ENCODE data around the gene SRSF6. TPM values are rescaled to one million over a fixed set of nuclear protein-coding genes. Genes with fewer than 3 reads are reported as not detected.
"Not testable (repeated sequence)": the region's sequence is repeated elsewhere in the genome, so short reads cannot be mapped to it uniquely, and the experiment has no call there.

SRSF6 gene
- 186 TPM for polyA plus RNA-seq (2013, experiment 1 of 4)
- 271 TPM for polyA plus RNA-seq (2013, experiment 2 of 4)
- polyA plus RNA-seq (2013, experiment 3 of 4) = 165 TPM
- 177 TPM for polyA plus RNA-seq (2013, experiment 4 of 4)

GRCh38 chr20:43457640-43458421 lies at the start of gene SRSF6:
Gene SRSF6, plus strand, starts transcription at chr20:43457896. Its CDS starts 138 bp downstream, at chr20:43458034.
- Histone ChIP-seq H3K4me1 (ENCODE audit: control insufficient read depth, insufficient read depth, low read length) (peaks cover 5% of the 10 kb centered on the region), H3K36me3 (ENCODE audit: control insufficient read depth, insufficient read depth, low read length) (peaks cover 21% of the 10 kb centered on the region), H3K9me3 (ENCODE audit: control insufficient read depth, low read length) (no peaks in the 10 kb centered on the region), H3K27me3 (ENCODE audit: control insufficient read depth, insufficient read depth, low read length, poor library complexity, severe bottlenecking) (no peaks in the 10 kb centered on the region), H3K4me3 (ENCODE audit: insufficient read depth, low read depth, low read length) (peak within 1 kb of the TSS; percentile 99), H3K27ac (ENCODE audit: insufficient read depth, low read depth, low read length, poor library complexity, severe bottlenecking) (peak within 1 kb of the TSS; percentile 99)
- WGBS, 2 experiments = 0% methylated on average over 101 of the region's 101 CpGs

- Histone ChIP-seq H3K4me1 (ENCODE audit: control insufficient read depth, insufficient read depth, low read length) (no peaks in the 10 kb centered on the region), H3K27me3 (ENCODE audit: control insufficient read depth, insufficient read depth, low read length, poor library complexity, severe bottlenecking) (peaks cover 6% of the 10 kb centered on the region), H3K36me3 (ENCODE audit: control insufficient read depth, insufficient read depth, low read length) (no peaks in the 10 kb centered on the region), H3K27ac (ENCODE audit: insufficient read depth, low read depth, low read length, poor library complexity, severe bottlenecking) (no peak overlapping the region), H3K9me3 (ENCODE audit: control insufficient read depth, low read length) (no peaks in the 10 kb centered on the region), H3K4me3 (ENCODE audit: insufficient read depth, low read depth, low read length) (no peak overlapping the region)
- WGBS, 2 experiments = 27% methylated on average over 11 of the region's 11 CpGs
These were observed 48.7 kb upstream of the SRSF6 start for GRCh38 chr20:43408848-43409576.

- no peak overlapping the region for H3K4me3 ChIP-seq (ENCODE audit: insufficient read depth, low read depth, low read length)
- 62 to 78% methylated on average over 2 of the region's 2 CpGs for WGBS, 2 experiments
- no peaks in the 10 kb centered on the region for H3K36me3 ChIP-seq (ENCODE audit: control insufficient read depth, insufficient read depth, low read length)
These were observed 48.2 kb upstream of the SRSF6 start for GRCh38 chr20:43409577-43409913.

GRCh38 chr20:43415661-43416430 lies 41.9 kb upstream of the SRSF6 start:
- H3K36me3 ChIP-seq (ENCODE audit: control insufficient read depth, insufficient read depth, low read length) = no peaks in the 10 kb centered on the region
- H3K4me1 ChIP-seq (ENCODE audit: control insufficient read depth, insufficient read depth, low read length) = no peaks in the 10 kb centered on the region
- no peaks in the 10 kb centered on the region for H3K27me3 ChIP-seq (ENCODE audit: control insufficient read depth, insufficient read depth, low read length, poor library complexity, severe bottlenecking)
- no peaks in the 10 kb centered on the region for H3K9me3 ChIP-seq (ENCODE audit: control insufficient read depth, low read length)
- 86% methylated on average over 12 of the region's 12 CpGs for WGBS, 2 experiments
- no peak overlapping the region for H3K4me3 ChIP-seq (ENCODE audit: insufficient read depth, low read depth, low read length)
- H3K27ac ChIP-seq (ENCODE audit: insufficient read depth, low read depth, low read length, poor library complexity, severe bottlenecking) = no peak overlapping the region

More at GRCh38 chr20:43409577-43409913, 48.2 kb upstream of the SRSF6 start:
- no peak overlapping the region for H3K27ac ChIP-seq (ENCODE audit: insufficient read depth, low read depth, low read length, poor library complexity, severe bottlenecking)
- peaks cover 6% of the 10 kb centered on the region for H3K27me3 ChIP-seq (ENCODE audit: control insufficient read depth, insufficient read depth, low read length, poor library complexity, severe bottlenecking)
- H3K4me1 ChIP-seq (ENCODE audit: control insufficient read depth, insufficient read depth, low read length) = no peaks in the 10 kb centered on the region
- H3K9me3 ChIP-seq (ENCODE audit: control insufficient read depth, low read length) = no peaks in the 10 kb centered on the region

- WGBS, 2 experiments = 94 to 95% methylated on average over 6 of the region's 6 CpGs
These were observed 41.0 kb upstream of the SRSF6 start for GRCh38 chr20:43416591-43417228.

GRCh38 chr20:43420192-43420591 lies 37.5 kb upstream of the SRSF6 start:
- no peaks in the 10 kb centered on the region for H3K9me3 ChIP-seq (ENCODE audit: control insufficient read depth, low read length)
- H3K4me1 ChIP-seq (ENCODE audit: control insufficient read depth, insufficient read depth, low read length) = no peaks in the 10 kb centered on the region
- no peaks in the 10 kb centered on the region for H3K27me3 ChIP-seq (ENCODE audit: control insufficient read depth, insufficient read depth, low read length, poor library complexity, severe bottlenecking)
- no peak overlapping the region for H3K4me3 ChIP-seq (ENCODE audit: insufficient read depth, low read depth, low read length)
- H3K36me3 ChIP-seq (ENCODE audit: control insufficient read depth, insufficient read depth, low read length) = no peaks in the 10 kb centered on the region
- H3K27ac ChIP-seq (ENCODE audit: insufficient read depth, low read depth, low read length, poor library complexity, severe bottlenecking) = no peak overlapping the region

More at GRCh38 chr20:43416591-43417228, 41.0 kb upstream of the SRSF6 start:
- Histone ChIP-seq H3K4me3 (ENCODE audit: insufficient read depth, low read depth, low read length) (no peak overlapping the region), H3K27ac (ENCODE audit: insufficient read depth, low read depth, low read length, poor library complexity, severe bottlenecking) (no peak overlapping the region), H3K27me3 (ENCODE audit: control insufficient read depth, insufficient read depth, low read length, poor library complexity, severe bottlenecking) (no peaks in the 10 kb centered on the region), H3K9me3 (ENCODE audit: control insufficient read depth, low read length) (no peaks in the 10 kb centered on the region), H3K36me3 (ENCODE audit: control insufficient read depth, insufficient read depth, low read length) (no peaks in the 10 kb centered on the region), H3K4me1 (ENCODE audit: control insufficient read depth, insufficient read depth, low read length) (no peaks in the 10 kb centered on the region)

- not testable (repeated sequence) for H3K27me3 ChIP-seq (ENCODE audit: control insufficient read depth, insufficient read depth, low read length, poor library complexity, severe bottlenecking); H3K4me3 ChIP-seq (ENCODE audit: insufficient read depth, low read depth, low read length); H3K4me1 ChIP-seq (ENCODE audit: control insufficient read depth, insufficient read depth, low read length); H3K9me3 ChIP-seq (ENCODE audit: control insufficient read depth, low read length); H3K36me3 ChIP-seq (ENCODE audit: control insufficient read depth, insufficient read depth, low read length); H3K27ac ChIP-seq (ENCODE audit: insufficient read depth, low read depth, low read length, poor library complexity, severe bottlenecking)
- 84 to 86% methylated on average over 7 of the region's 7 CpGs for WGBS, 2 experiments
These were observed 36.8 kb upstream of the SRSF6 start for GRCh38 chr20:43420913-43421312.

GRCh38 chr20:43426172-43426571 lies 31.5 kb upstream of the SRSF6 start:
- Histone ChIP-seq H3K9me3 (ENCODE audit: control insufficient read depth, low read length) (no peaks in the 10 kb centered on the region), H3K27ac (ENCODE audit: insufficient read depth, low read depth, low read length, poor library complexity, severe bottlenecking) (no peak overlapping the region), H3K27me3 (ENCODE audit: control insufficient read depth, insufficient read depth, low read length, poor library complexity, severe bottlenecking) (no peaks in the 10 kb centered on the region), H3K36me3 (ENCODE audit: control insufficient read depth, insufficient read depth, low read length) (no peaks in the 10 kb centered on the region), H3K4me1 (ENCODE audit: control insufficient read depth, insufficient read depth, low read length) (no peaks in the 10 kb centered on the region), H3K4me3 (ENCODE audit: insufficient read depth, low read depth, low read length) (no peak overlapping the region)
- 84 to 92% methylated on average over 5 of the region's 5 CpGs for WGBS, 2 experiments

GRCh38 chr20:43430265-43431133 lies 27.2 kb upstream of the SRSF6 start:
- WGBS, 2 experiments = 54 to 58% methylated on average over 10 of the region's 10 CpGs
- no peaks in the 10 kb centered on the region for H3K36me3 ChIP-seq (ENCODE audit: control insufficient read depth, insufficient read depth, low read length)
- H3K27ac ChIP-seq (ENCODE audit: insufficient read depth, low read depth, low read length, poor library complexity, severe bottlenecking) = no peak overlapping the region
- no peak overlapping the region for H3K4me3 ChIP-seq (ENCODE audit: insufficient read depth, low read depth, low read length)
- no peaks in the 10 kb centered on the region for H3K4me1 ChIP-seq (ENCODE audit: control insufficient read depth, insufficient read depth, low read length)
- H3K9me3 ChIP-seq (ENCODE audit: control insufficient read depth, low read length) = no peaks in the 10 kb centered on the region
- no peaks in the 10 kb centered on the region for H3K27me3 ChIP-seq (ENCODE audit: control insufficient read depth, insufficient read depth, low read length, poor library complexity, severe bottlenecking)
